Astrocyte of the cerebellum (primary cell): ENCODE results near the gene MON1A.
"Not testable (repeated sequence)": the region's sequence is repeated elsewhere in the genome, so short reads cannot be mapped to it uniquely, and the experiment has no call there.

Experiments
- DNase-seq: peaks from one replicate; pipeline ENCODE4 v3.0.0-alpha.2; 2011; ENCODE audit warnings: low read depth
- H3K4me3 ChIP-seq: 2 replicates; pipeline ENCODE4 v1.5.1; 2011; ENCODE audit warnings: mild to moderate bottlenecking, low read depth, low read length, moderate library complexity
- in situ Hi-C: cut with HindIII; loops from 2 replicates; pipeline ENCODE4 v1.10.0; 2017; ENCODE audit warnings: low sequenced_read_pairs
- TF ChIP-seq, protein P1 (sequence below): IDR thresholded peaks from 2 replicates; pipeline ENCODE4 v1.5.1; 2012; ENCODE audit warnings: low read length, low read depth, moderate library complexity, mild to moderate bottlenecking; ENCODE audit errors: missing control alignments

MON1A gene

DNA sequence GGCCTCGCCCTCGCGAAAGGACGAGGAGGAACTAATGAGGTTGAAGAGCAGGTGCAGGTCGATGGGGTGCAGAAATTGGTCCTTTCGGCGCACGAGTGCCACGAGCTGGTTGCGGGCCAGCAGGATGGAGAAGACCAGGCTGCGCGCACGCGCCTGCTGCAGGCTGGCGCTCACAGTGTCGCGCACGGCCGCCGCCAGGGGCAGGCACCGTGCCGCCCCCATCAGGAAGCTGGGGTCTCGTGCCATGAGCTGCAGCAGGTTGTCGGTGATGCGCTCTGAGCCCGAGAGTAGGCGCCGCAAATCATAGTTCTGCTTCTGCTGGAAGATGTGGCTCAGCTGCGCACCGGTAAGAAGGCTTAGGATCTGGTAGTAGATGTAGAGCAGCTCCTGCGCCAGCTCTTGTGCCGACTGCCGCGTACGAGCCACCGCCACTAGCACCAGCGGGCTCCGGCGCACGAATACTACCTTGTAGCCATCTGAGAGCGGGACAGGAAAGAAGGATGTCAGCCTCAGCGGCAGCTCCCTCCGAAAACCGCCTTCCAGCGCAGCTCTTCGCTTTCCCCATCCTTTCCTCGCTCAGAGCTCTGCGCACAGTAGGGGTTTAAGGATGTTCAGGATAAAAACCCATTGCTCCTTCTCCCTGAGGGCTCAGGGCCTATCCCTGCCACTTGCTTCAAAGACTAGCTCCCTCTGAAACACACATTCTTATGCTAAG lies 19.0 kb downstream of the MON1A start:
- DNase-seq = no peak
- in situ Hi-C loops = no loop called here
- TF ChIP-seq, protein P1, sequence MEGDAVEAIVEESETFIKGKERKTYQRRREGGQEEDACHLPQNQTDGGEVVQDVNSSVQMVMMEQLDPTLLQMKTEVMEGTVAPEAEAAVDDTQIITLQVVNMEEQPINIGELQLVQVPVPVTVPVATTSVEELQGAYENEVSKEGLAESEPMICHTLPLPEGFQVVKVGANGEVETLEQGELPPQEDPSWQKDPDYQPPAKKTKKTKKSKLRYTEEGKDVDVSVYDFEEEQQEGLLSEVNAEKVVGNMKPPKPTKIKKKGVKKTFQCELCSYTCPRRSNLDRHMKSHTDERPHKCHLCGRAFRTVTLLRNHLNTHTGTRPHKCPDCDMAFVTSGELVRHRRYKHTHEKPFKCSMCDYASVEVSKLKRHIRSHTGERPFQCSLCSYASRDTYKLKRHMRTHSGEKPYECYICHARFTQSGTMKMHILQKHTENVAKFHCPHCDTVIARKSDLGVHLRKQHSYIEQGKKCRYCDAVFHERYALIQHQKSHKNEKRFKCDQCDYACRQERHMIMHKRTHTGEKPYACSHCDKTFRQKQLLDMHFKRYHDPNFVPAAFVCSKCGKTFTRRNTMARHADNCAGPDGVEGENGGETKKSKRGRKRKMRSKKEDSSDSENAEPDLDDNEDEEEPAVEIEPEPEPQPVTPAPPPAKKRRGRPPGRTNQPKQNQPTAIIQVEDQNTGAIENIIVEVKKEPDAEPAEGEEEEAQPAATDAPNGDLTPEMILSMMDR = no peak
- H3K4me3 ChIP-seq = no peak overlapping the region

DNA sequence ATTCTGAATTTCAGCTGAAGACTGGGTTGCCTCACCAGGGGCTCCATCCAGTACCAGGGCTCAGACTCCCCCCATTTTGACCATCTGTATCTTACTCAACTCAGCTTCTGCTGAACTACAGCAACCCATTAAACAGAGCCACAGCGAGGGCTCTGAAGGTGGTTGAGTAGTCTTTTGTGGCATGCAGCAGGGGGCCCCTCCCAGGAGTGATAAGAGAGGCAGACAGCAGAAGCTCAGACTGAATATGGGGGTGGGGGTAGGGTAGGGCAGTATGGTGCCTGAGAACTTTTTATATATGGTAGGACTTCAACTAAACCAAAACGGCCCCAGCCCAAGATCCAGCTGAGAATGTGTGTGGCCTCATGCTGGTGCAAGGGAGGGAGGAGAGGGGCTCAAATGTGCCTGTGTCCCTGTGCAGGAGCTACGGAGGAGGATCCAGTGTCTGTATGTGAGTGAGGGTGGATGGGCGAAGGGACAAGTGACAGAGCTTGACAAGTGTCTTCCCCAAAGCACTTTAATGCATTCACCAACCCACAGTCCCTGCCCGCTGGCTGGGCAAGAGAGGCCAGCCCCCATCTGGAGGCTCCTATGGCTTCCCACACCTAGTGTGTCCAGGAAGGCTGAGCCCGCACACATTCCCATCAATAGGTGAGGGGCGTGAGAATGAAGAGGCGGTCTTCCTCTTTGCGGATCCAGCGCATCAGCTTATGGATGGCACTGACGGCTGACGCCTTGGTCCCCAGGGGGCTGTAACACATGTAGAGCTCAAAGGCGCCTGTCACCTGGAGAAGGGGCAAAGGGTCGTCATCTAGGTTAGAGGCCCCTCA lies 21.0 kb downstream of the MON1A start:
- DNase-seq = no peak
- TF ChIP-seq, protein P1 = no peak
- H3K4me3 ChIP-seq = no peak overlapping the region
- in situ Hi-C loops = no loop called here

DNA sequence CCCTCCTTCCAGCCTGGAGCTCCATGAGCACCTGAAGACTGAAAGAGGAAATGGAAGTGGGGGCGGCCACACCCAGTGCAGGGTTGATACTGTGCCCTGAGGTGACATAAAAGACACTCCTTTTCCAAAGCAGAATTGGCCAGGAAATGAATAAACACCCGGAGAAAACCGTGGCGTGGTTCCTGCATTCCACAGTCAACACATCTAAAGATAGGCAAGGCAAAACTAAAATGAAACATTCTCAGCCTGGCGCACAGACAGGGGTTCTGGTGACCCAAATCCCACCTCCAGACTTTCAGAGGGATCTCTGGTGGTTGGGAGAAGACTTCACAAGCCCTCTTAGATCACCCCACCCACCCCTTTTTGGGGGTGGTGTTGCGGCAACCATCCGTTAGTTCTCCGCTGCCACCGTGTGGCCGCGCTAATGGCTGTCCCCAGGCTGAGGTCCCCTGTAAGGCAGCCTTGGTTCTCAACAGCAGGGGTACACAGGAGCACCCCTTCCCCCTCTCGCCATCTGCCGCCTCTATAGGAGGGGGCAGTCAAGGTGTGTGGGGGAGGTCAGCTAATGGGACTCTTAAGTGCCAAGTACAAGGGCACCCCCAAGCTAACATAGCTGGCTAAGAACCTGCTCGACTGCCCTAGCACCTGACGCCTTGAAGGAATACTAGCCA lies 23.4 kb downstream of the MON1A start:
- no peak overlapping the region for H3K4me3 ChIP-seq

DNA sequence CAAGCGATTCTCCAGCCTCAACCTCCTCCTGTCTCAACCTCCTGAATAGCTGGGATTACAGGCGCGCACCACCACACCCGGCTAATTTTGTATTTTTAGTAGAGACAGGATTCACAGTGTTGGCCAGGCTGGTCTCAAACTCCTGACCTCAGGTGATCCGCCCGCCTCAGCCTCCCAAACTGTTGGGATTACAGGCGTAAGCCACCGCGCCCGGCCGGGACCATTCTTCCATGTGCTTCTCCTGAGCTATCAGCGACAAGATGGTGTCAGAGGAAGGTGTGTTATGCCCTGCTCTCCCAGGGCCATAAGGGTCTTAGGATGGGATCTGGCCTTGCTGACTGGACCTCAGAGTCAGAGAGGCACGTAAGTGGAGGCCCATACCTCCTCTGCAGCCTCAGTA lies 25.2 kb downstream of the MON1A start:
- DNase-seq, H3K4me3 ChIP-seq, in situ Hi-C loops: not testable (repeated sequence)

More for the DNA sequence above, 23.4 kb downstream of the MON1A start:
- in situ Hi-C loops = no loop called here
- DNase-seq = no peak
- TF ChIP-seq, protein P1 = peak; percentile 69

DNA sequence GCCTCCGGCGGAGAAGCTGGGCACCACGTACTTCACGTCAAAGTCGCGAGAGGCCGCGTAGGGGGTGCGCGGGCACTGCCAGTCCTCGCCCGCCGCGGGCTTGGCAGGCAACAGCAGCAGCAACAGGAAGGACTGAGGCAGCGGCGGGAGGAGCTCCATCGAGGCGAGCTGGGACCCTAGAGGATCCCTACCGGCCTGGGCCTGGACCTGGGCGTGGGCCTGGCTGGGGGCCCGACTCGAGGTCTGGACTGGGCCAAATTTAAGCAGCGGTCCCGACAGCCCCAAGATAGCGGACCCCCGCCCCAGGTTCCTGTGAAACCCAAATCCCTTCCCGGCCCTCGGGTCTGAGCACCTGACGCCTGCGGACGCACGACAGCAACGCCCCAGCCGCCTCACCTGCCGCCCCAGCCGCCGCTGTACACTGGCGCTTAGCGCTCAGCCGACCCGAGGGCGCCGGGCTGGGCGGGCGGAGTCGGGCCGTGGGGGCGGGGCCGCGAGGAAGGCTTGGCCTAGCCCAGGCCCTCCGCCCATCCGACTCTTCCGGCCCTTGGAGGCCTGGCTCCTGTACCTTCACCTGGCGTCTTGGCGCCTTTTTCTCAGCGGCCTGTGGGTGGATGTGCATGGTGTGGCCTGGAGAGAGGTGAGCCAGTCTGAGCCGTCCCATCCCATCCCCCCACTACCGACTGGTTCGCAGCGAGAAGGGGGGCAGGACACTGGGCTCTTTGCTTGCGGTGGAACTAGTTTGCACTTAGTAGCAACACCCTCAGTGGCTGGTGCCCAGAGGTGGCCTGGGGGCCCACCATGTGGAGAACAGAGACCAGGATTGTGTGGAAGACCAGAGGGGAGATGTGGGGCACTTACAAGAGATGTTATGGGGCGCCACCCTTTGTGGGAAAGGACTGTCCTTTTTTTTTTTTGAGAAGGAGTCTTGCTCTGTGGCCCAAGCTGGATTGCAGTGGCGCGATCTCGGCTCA lies 25.9 kb downstream of the MON1A start, which contains the start of gene MST1R:
Gene MST1R, minus strand, starts transcription at position 423 of the 974 bp plus-strand sequence. Its CDS starts 264 bp downstream, at position 159.
- no peak within 1 kb of the TSS for H3K4me3 ChIP-seq
- TF ChIP-seq, protein P1 = no peak
- in situ Hi-C loops = no loop called here
- no peak for DNase-seq

DNA sequence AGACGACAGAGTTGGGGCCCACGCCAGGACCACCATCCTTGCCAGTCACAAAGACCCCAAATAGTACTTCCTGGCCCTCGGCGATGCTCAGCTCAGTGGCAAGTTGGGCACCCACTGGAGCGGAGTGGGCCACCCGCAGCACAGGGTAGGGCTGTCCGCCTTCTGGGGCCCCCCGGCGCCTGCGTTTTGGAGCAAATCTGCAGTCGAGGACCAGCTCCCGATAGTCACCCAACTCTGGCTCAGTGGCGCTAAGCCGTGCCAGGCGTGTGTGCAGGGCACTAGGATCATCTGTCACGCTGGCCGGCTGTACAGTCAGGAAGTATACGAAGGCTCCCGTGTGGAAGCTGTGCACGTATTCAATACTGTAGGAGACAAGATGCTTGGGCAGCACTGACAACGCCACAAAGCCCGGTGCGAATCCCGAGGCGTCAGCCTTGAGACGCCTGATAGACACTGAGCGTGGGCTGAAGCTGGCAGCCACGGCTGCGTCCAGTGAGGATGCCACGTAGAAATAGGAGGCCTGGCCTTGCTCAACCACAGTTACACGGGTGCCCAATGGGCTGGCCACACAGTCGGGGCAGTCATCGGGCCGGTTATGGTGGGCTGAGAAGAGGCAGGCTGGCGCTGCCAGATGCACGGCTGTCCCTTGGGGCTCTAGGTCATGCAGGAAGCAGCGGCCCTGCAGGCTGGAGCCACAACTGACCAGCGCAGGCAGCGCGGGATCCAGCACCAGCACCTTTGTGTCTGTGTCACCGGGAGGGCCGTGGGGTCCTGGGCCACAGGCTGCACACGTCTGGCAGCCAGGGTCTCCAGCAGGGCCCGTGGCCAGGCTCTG lies 26.9 kb downstream of the MON1A start:
- in situ Hi-C loops = no loop called here
- TF ChIP-seq, protein P1 = no peak
- no peak for DNase-seq
- H3K4me3 ChIP-seq = no peak overlapping the region
